BJ (cell line): ENCODE measurements around the gene C4orf54. TPM values are rescaled to one million over a fixed set of nuclear protein-coding genes. Genes with fewer than 3 reads are reported as not detected.

Experiments
- CTCF ChIA-PET: fragments of 350-600 bp; formaldehyde crosslinking; extraction: SDS; loops from one replicate; lab custom pipeline; 2021; ENCODE audit warnings: antibody characterized with exemption, inconsistent platforms; lab: Yijun Ruan, JAX
- POLR2A ChIA-PET: fragments of 300-600 bp; sonication (Branson Sonifier 250); formaldehyde crosslinking; extraction: SDS; loops from one replicate; lab custom pipeline; 2021; ENCODE audit warnings: antibody characterized with exemption; lab: Charles Lee
- DNase-seq: peaks from one replicate; pipeline ENCODE4 v3.0.0-alpha.2; 2011; ENCODE audit warnings: low read depth
- H3K27me3 ChIP-seq: 2 replicates; pipeline ENCODE4 v1.6.0; 2011; ENCODE audit warnings: low read length; ENCODE audit not compliant: control insufficient read depth, insufficient read depth
- H3K36me3 ChIP-seq: 2 replicates; pipeline ENCODE4 v1.5.1; 2011; ENCODE audit warnings: low read length; ENCODE audit not compliant: control insufficient read depth, insufficient read depth
- H3K4me3 ChIP-seq: 2 replicates; pipeline ENCODE4 v1.5.1; 2011; ENCODE audit warnings: low read depth, mild to moderate bottlenecking, control low read depth, low read length
- polyA plus RNA-seq: library from polyadenylated mRNA; depleted of rRNA; stranded (reverse); fragments of >200 nt; gene quantifications from 2 replicates; pipeline ENCODE4 v1.2.3, GENCODE V29; 2011
- TF ChIP-seq, protein P1 (sequence below): IDR thresholded peaks from 2 replicates; pipeline ENCODE4 v1.5.1; 2011; ENCODE audit warnings: low read depth, mild to moderate bottlenecking, control low read depth, inconsistent platforms, low read length, moderate library complexity; ENCODE audit not compliant: insufficient read depth

The C4orf54 gene
- polyA plus RNA-seq, 1 experiment = not detected

DNA sequence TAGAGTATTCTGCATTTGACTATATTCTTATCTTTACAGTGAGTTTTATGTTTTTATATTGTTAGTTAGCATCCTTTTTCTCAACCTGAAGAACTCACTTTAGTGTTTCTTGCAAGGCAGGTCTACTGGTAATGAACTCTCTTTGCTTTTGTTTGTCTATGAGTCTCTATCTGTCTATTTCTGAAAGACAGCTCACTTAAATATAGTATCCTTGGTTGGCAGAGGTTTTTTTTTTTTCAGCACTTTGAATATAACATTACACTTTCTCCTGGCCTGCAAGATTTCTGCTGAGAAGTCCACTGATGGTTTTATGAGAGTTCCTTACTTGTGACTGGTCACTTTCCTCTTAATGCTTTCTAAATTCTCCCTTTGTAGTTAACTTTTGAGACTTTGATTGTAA, 32.8 kb upstream of the C4orf54 start:
- TF ChIP-seq, protein P1, sequence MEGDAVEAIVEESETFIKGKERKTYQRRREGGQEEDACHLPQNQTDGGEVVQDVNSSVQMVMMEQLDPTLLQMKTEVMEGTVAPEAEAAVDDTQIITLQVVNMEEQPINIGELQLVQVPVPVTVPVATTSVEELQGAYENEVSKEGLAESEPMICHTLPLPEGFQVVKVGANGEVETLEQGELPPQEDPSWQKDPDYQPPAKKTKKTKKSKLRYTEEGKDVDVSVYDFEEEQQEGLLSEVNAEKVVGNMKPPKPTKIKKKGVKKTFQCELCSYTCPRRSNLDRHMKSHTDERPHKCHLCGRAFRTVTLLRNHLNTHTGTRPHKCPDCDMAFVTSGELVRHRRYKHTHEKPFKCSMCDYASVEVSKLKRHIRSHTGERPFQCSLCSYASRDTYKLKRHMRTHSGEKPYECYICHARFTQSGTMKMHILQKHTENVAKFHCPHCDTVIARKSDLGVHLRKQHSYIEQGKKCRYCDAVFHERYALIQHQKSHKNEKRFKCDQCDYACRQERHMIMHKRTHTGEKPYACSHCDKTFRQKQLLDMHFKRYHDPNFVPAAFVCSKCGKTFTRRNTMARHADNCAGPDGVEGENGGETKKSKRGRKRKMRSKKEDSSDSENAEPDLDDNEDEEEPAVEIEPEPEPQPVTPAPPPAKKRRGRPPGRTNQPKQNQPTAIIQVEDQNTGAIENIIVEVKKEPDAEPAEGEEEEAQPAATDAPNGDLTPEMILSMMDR = no peak
- no peaks in the 10 kb centered on the region for H3K27me3 ChIP-seq
- H3K36me3 ChIP-seq = no peaks in the 10 kb centered on the region
- no peak for DNase-seq
- ChIA-PET POLR2A (no interaction called here), CTCF (no interaction called here)
- H3K4me3 ChIP-seq = no peak overlapping the region

DNA sequence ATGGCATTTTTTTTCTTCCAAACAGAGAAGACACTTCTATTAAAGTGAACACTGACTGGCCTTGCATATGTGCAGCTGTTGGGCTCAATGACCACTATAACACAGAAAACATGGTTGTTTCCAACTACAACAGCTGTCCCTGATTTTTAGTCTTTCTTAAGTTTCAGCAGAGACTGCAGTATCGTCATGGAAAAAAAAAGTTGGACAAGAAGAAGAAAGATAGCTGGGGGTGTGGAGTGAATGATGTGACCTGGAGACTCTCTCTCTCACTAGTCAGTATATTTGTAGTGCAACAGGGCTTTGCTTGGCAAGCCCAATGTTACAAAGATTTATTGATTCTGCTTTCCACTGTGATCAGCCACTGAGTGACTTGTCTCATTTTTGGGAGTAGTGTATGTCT, 29.5 kb upstream of the C4orf54 start:
- POLR2A ChIA-PET = no interaction called here
- DNase-seq = no peak
- Histone ChIP-seq H3K36me3 (no peaks in the 10 kb centered on the region), H3K4me3 (no peak overlapping the region), H3K27me3 (no peaks in the 10 kb centered on the region)
- CTCF ChIA-PET = no interaction called here
- TF ChIP-seq, protein P1 = no peak

DNA sequence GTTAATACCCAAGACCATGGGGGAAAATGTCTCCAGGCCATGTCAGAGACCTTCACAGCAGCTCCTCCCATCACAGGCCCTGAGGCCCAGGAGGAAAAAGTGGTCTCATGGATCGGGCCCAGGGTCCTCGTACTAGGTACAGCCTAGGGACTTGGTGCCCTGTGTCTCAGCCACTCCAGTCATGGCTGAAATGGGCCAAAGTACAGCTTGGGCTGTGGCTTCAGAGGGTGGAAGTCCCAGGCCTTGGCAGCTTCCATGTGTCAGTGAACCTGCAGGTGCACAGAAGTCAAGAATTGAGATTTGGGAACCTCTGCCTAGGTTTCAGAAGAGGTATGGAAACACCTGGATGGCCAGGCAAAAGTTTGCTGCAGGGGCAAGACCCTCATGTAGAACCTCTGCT, 27.6 kb upstream of the C4orf54 start:
- DNase-seq = no peak
- ChIA-PET POLR2A (no interaction called here), CTCF (no interaction called here)
- Histone ChIP-seq H3K36me3 (no peaks in the 10 kb centered on the region), H3K27me3 (no peaks in the 10 kb centered on the region; the same call in 1 of the 2 replicates), H3K4me3 (no peak overlapping the region)
- TF ChIP-seq, protein P1 = no peak

DNA sequence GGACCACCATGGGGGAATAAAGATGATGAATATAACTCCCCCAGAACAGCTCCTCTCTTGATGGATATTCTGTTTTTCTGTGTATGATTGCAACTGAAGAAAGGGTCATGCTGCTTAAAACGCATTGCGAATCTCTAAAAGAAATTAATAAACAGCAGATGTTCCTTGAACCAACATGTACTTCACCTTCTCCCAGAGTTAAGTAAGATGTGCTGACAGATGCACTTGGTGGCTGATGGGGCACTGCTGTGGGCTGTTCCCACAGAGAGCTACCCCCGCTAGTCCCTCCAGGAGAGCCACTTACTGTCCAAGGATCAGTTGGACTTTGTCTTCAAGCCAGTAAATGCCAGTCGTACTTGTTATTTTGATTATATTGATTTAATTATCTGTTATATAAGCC, 26.3 kb upstream of the C4orf54 start:
- Histone ChIP-seq H3K27me3 (no peaks in the 10 kb centered on the region; the same call in 1 of the 2 replicates), H3K36me3 (no peaks in the 10 kb centered on the region), H3K4me3 (no peak overlapping the region)
- no peak for DNase-seq
- ChIA-PET POLR2A (no interaction called here), CTCF (no interaction called here)
- TF ChIP-seq, protein P1 = no peak

DNA sequence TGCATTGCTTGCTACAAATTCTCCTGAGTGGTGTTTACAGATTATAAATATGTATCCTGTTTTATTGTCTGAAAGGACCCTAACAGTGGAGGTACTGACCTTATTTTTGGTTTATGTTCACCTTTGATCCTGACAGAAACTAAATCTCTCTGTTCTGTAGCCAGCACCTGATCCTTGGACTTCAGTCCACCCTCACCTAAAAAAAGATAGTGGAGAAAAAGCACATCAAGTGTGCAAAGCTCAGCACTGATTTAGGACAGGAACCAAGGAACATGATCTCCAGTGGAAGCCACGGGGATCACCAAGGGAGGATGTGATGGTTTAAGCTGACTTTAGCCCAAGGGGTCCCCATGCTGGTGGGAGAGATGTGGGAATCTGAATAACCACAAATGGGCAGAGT, 22.3 kb upstream of the C4orf54 start:
- no peaks in the 10 kb centered on the region for H3K36me3 ChIP-seq
- POLR2A ChIA-PET = no interaction called here
- TF ChIP-seq, protein P1 = no peak
- H3K27me3 ChIP-seq = no peaks in the 10 kb centered on the region; the same call in 1 of the 2 replicates
- CTCF ChIA-PET = no interaction called here
- DNase-seq = no peak
- H3K4me3 ChIP-seq = no peak overlapping the region
